ENCODE data around the gene FEZ2. TPM values are rescaled to one million over a fixed set of nuclear protein-coding genes. Genes with fewer than 3 reads are reported as not detected.

Gene FEZ2
- total RNA-seq, 2 donors from 2014 or later, result 12.7 to 19.1 TPM

DNA sequence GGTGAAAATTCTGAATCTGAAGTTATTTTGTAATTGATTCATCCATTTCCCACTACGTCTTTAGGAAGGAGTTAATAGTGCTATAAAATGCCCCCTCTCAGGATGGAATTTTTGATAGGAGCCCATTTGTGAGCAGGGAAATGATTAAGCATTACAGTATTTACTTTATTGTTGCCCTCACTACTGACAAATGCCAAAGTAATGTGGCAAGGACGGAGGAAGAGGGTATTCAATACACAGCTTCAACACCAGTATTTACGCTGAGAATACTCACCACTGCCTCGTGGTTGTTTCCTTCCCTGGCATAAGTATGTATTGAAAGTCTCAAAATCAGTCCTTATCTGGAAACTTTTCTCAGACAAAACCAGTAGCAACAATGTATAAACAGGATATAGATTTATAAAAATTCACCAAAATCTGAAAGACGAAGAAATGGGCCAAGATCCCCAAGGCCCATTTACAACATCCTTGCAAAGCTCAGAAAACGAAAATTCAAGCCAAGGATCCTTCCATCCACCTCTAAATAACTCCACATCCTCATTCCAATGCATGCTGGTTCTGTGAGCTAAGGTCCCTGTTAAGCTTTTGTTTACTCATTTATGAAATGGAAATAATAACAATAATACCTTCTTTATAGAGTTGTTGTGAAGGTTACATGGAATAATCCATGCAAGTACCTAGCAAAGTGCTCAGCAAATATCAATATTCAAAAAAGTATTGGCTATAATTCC lies 29.3 kb downstream of the FEZ2 start:
- Histone ChIP-seq H3K4me3 (no peak overlapping the region), H3K27ac (peak overlapping the region in 3 of 4 donors; percentile 33 to 51 (median 45)), H3K4me1 (peaks cover 18% of the 10 kb centered on the region), H3K36me3 (replicated peaks in 1 of 2; ENCODE audit: insufficient read depth in 1 of 2, low read depth in 2 of 2) (no peaks in the 10 kb centered on the region), H3K27me3 (no peaks in the 10 kb centered on the region), H3K9me3 (no peaks in the 10 kb centered on the region)
- DNase-seq, result no peak
- ATAC-seq, result peak; percentile 40
- WGBS, 2 donors, result 47 to 64% methylated on average over 6 of the region's 6 CpGs
- TF ChIP-seq CTCF (IDR thresholded peaks at IDR 0.05), result no peak
- no peak for TF ChIP-seq POLR2A (IDR thresholded peaks at IDR 0.05)
- intact Hi-C loops (cut with DNase I), result no loop called here

DNA sequence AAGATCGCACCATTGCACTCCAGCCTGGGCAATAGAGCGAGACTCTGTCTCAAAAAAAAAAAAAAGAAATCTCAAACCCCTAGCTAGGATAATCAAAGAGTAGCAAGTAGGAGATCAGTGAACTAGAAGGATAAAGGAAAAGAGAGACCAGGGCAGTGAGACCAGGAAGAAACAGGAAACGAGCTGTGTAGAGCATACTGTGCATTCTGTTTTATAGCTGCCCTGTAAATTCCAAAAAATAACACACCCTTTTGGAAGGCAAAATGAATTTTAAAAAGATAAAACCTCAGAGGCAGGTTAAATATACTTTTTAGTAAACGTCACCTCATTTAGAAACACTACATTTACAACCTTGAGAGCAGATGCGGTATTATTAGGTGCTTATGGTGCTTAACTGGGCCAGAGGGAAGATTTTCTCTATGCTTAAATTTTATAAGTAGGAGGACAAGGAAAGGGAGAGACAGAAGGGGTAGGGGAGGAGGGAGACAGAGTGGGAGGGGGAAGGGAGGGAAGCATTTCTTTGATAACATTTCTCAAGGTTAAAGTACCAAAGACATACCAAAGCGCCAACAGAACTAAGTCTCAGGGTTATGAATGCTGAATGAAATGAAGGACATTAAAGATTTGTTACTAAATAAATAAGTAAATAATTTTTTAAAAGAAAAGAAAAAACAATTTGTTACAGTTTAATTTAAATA lies 30.1 kb downstream of the FEZ2 start:
- H3K9me3 ChIP-seq, result no peaks in the 10 kb centered on the region
- H3K4me3 ChIP-seq, result no peak overlapping the region
- H3K27ac ChIP-seq, result peak overlapping the region in 3 of 4 donors; percentile 28 to 51 (median 33)
- no peaks in the 10 kb centered on the region for H3K36me3 ChIP-seq (replicated peaks in 1 of 2; ENCODE audit: insufficient read depth in 1 of 2, low read depth in 2 of 2)
- whole genome bisulfite sequencing, 2 donors, result 88 to 89% methylated on average over 6 of the region's 6 CpGs
- DNase-seq (no peak), ATAC-seq (no peak)
- H3K4me1 ChIP-seq, result peaks cover 23% of the 10 kb centered on the region
- no peaks in the 10 kb centered on the region for H3K27me3 ChIP-seq
- TF ChIP-seq CTCF (IDR thresholded peaks at IDR 0.05) (no peak), POLR2A (IDR thresholded peaks at IDR 0.05) (no peak)
- intact Hi-C loops (cut with DNase I), result no loop called here

DNA sequence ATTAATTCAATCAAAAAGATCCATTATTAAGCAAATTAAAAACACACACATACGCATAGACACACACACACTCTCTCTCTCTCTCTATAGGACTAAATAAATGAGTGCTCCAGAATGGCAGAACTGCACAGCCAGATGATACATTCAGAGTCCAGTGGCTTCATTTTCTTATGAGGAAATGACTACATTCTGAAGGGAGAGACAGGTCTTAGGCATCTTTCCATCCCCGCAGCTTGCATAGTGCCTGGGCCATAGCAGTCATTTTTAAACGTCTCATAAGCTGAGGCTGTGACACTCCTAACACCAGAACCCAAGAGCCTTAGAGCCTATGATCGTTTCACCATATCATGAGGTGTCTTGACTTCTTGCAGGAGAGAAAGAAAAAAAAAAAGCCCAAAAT lies 31.1 kb downstream of the FEZ2 start:
- H3K27ac ChIP-seq, result no peak overlapping the region
- no peaks in the 10 kb centered on the region for H3K9me3 ChIP-seq
- no peak overlapping the region for H3K4me3 ChIP-seq
- DNase-seq (no peak), ATAC-seq (no peak)
- no peaks in the 10 kb centered on the region for H3K27me3 ChIP-seq
- no peaks in the 10 kb centered on the region for H3K36me3 ChIP-seq (replicated peaks in 1 of 2; ENCODE audit: insufficient read depth in 1 of 2, low read depth in 2 of 2)
- 90% methylated on average over 4 of the region's 4 CpGs for WGBS, 2 donors
- TF ChIP-seq CTCF (IDR thresholded peaks at IDR 0.05), result no peak
- no peak for TF ChIP-seq POLR2A (IDR thresholded peaks at IDR 0.05)
- peaks cover 23% of the 10 kb centered on the region for H3K4me1 ChIP-seq
- intact Hi-C loops (cut with DNase I), result no loop called here

DNA sequence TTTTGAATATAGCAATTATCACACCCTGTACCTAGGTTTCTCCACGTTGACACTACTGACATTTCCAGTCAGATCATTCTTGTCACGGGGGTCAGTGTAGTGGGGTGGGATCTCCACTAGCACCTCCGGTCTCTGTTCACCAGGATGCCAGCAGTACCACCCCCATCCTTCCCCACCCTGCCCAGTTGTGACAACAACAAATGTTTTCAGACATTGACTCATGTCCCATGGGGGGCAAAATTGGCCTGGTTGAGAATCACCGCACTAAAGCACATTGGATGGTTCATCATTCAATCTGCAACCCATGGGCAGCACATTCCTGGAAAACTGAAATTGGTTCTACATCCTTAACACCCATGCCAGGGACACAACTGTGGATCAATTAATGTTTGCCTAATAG lies 32.3 kb downstream of the FEZ2 start:
- Histone ChIP-seq H3K27ac (no peak overlapping the region), H3K4me1 (peaks cover 23% of the 10 kb centered on the region), H3K36me3 (replicated peaks in 1 of 2; ENCODE audit: insufficient read depth in 1 of 2, low read depth in 2 of 2) (no peaks in the 10 kb centered on the region), H3K9me3 (no peaks in the 10 kb centered on the region), H3K27me3 (no peaks in the 10 kb centered on the region), H3K4me3 (no peak overlapping the region)
- no peak for TF ChIP-seq POLR2A (IDR thresholded peaks at IDR 0.05)
- TF ChIP-seq CTCF (IDR thresholded peaks at IDR 0.05), result no peak
- ATAC-seq (no peak), DNase-seq (no peak)
- WGBS, 2 donors, result 89 to 94% methylated on average over 4 of the region's 4 CpGs
- intact Hi-C loops (cut with DNase I), result no loop called here
